Measurements from ENCODE around the gene SPTLC3. TPM values are rescaled to one million over a fixed set of nuclear protein-coding genes. Genes with fewer than 3 reads are reported as not detected.
"Not testable (repeated sequence)": the region's sequence is repeated elsewhere in the genome, so short reads cannot be mapped to it uniquely, and the experiment has no call there.

SPTLC3 gene
- total RNA-seq, 1 experiment from 2014 or later: 18.4 TPM

DNA sequence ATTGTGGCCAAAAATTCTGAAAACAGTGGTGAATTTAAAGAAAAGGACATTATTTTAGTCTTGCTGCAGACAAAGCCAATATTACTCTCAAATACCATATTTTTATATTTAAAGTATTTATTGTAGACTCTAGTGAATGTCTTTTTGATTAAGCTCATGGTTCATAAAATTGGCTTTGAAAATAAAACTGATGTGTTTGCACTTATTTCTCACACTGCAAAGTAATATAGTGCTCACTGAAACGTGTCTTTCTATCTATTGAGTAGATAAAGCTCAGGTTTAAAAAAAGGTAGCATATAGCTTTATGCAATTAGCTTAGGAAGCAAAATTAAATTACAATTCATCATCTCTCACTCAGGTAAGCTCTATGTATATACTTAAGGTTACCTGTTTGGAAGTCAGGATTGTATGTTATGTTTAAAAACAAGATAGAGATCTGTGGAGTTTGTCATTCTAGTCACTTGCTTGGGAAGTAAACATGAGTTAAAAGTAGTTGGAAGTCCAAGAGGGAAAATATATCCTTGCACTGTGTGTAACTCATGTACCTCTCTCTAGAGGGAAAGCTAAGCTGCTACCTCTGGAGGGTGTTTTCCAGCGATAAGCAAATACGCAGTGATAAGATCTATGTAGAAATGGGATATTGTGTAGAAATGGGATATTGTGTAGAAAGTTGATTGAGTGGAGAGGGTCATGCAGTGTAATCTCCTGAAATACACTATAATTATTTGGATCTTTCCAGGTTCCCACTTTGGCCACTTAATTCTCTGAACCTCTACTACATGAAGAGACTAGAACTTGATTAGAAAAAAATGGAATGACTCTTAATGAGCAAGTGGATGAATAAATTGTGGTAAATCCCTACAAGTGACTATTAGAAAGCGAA, 29.9 kb upstream of the SPTLC3 start:
- no peak for DNase-seq
- Histone ChIP-seq H3K9me3 (no peaks in the 10 kb centered on the region; the same call in 1 of the 2 replicates), H3K36me3 (no peaks in the 10 kb centered on the region), H3K27me3 (no peaks in the 10 kb centered on the region), H3K4me3 (no peak overlapping the region)

DNA sequence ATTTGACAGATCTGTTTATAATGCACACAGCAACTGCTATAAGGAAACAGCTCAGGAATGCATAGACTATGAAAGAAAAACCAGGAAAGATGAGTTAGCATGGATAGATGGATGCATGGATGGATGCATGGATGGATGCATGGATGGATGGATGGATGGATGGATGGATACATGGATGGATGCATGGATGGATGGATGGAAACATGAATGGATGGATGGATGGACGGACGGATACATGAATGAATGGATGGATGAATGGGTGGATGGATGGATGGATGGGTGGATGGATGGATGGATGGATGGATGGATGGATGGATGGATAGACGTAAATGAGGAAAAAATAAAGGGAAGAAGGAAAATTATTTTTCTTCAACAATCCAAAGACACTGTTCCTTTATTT, 29.1 kb upstream of the SPTLC3 start:
- H3K27me3 ChIP-seq, H3K9me3 ChIP-seq, H3K4me3 ChIP-seq, H3K36me3 ChIP-seq, DNase-seq: not testable (repeated sequence)

DNA sequence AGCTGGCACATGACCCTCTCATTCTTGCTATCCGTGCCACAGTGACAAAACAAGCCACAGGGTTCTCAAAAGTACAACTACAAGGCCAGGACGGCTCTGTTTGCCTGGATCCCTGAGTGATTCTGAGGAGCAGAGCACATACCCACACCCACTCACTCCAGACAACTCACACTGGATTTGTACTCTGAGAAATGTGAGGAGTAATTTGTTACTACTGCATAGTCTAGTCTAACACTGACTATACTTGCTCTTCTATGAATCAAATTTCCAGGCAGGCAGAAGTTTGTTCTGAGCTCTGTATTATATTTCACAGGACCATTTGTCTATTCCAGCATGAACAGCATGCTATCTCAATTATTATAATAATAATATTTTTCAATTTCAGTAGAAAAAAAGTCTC, 26.7 kb upstream of the SPTLC3 start:
- DNase-seq: no peak
- no peaks in the 10 kb centered on the region for H3K9me3 ChIP-seq
- H3K36me3 ChIP-seq: no peaks in the 10 kb centered on the region
- no peak overlapping the region for H3K4me3 ChIP-seq
- H3K27me3 ChIP-seq: no peaks in the 10 kb centered on the region

DNA sequence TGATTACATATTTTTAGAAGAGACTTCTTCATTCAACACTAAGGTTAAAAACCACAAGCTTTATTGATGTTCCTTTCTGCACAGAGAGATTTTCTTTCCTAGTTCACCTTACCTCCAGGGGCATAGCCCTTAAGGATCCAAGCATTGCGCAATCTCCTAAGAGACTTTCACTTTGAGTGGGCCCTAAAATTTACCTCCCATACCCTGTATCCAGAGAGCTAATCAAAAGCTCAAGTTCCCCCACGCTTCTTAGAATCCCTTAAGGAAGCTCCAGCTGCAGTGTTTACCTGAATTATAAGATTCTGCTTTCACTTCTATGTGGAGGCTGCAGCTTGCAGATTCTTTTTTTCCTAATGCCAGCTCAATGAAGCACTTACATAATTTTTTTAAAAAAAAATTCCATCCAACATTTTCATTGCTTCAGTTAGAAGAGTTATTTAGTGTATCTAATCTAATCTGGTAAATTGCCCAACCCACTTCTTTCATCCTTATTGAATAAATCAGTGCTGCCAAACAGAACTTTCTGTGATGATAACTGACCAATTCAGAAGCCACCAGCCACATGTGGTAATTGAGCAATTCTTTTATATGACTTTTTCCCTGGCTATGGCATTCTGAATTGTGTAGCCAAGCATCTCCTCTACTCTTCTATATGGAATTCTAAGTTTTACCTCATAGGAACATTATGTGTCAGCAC, 24.6 kb upstream of the SPTLC3 start:
- Histone ChIP-seq H3K4me3 (no peak overlapping the region), H3K27me3 (no peaks in the 10 kb centered on the region), H3K36me3 (no peaks in the 10 kb centered on the region), H3K9me3 (no peaks in the 10 kb centered on the region)
- no peak for DNase-seq

DNA sequence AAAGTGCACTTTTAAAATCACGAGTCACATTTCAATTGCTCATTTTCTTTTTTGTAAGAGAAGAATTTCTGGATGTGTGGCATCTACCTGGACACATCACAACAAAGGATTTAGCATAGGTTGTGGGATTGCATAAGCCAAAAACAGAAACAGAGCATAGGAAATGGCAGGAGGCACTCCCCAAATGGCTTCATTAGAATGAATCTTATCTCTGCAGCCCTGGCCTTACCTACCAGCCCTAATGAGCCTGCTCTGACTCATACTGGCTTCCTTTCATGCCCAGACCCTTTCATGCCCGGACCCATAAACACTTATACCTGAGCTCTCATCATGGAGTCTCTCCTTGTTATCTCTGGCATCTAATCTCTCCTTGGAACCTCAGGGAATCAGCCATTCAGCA, 23.9 kb upstream of the SPTLC3 start:
- DNase-seq: no peak
- H3K4me3 ChIP-seq: no peak overlapping the region
- H3K36me3 ChIP-seq: no peaks in the 10 kb centered on the region
- H3K9me3 ChIP-seq: no peaks in the 10 kb centered on the region
- no peaks in the 10 kb centered on the region for H3K27me3 ChIP-seq

DNA sequence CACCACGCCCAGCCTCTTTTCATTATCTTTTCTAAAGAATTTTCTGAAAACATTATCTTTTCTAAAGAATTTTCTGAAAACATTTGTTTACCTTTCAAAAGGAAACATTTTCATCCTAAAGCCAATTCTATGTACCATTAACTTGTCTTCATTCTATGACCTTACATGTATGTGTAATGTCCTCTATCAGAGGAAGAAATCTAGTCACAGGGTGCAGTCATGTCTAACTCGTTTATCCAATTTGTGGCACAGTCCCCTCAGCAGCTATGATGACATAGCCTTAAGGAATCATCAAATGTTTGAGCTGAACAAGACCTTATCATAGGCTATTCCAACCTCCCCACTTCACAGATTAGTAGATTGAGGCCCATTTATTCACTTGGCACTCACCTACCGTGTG, 21.5 kb upstream of the SPTLC3 start:
- Histone ChIP-seq H3K9me3 (no peaks in the 10 kb centered on the region), H3K36me3 (no peaks in the 10 kb centered on the region)
- DNase-seq: no peak

DNA sequence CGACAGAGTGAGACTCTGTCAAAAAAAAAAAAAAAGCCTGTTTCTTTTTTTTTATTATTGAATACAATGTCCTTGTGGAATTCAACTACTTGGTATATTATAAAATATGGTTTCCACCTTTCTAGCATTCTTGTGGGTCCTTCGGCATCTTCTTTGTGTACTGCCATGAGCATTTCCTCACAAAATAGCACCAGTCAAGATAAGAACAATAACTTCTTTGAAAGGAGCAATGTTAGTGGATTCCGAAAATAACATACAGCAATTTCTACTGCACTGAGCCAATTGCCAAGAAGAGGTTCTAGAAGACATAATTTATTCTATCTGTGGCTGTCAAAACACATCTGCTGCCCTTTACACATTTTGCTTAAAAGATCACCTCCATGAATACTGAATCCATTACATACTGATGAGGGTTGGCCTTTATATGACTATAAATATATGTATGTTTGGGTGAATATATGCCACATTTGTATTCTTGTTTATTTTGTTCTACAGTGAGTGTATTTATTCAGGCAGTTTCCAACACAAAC, 19.1 kb upstream of the SPTLC3 start:
- no peak for DNase-seq
- Histone ChIP-seq H3K36me3 (no peaks in the 10 kb centered on the region), H3K4me3 (no peak overlapping the region), H3K9me3 (no peaks in the 10 kb centered on the region), H3K27me3 (no peaks in the 10 kb centered on the region)

More for the DNA sequence above, 21.5 kb upstream of the SPTLC3 start:
- Histone ChIP-seq H3K4me3 (no peak overlapping the region), H3K27me3 (no peaks in the 10 kb centered on the region)

DNA sequence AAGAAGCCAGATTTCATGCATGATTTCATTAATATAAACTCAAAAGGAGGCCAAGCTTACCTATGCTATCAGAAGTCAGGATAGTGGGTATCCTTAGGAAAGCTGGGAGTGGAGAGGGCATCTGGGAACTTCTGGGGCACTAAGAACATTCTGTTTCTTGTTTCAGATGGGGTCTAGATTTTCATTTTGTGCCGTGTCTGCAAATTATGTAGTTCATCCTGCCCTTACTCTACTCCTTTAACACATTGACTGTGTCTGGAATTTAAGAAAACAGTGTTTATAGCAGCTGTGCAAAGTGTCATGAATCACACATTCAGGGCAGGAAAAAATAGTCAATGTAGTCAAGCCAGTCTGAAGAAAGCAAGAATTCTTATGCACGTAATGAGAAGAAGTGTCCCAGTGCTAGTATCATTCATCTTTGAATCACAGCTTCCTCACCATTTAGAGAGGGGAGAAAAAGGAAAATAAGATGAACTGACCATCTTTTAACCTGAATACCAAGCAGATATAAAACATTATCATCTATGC, 11.6 kb upstream of the SPTLC3 start:
- DNase-seq: no peak

DNA sequence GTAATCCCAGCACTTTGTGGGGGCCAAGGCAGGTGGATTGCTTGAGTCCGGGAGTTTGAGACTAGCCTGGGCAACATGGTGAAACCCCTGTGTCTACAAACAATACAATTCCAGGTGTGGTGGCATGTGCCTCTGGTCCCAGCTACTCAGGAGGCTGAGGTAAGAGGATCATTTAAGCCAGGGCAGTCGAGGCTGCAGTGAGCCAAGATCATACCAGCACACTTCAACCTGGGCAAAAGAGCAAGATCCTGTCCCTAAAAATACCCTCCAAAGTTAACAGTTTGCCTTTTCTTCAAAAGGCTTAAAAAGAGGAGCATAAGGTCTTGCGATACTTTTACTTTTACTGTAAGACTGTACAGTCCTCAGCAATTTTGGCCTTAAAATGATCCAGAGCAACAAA, 10.7 kb upstream of the SPTLC3 start:
- no peaks in the 10 kb centered on the region for H3K9me3 ChIP-seq
- H3K36me3 ChIP-seq: no peaks in the 10 kb centered on the region
- H3K27me3 ChIP-seq: no peaks in the 10 kb centered on the region
- no peak overlapping the region for H3K4me3 ChIP-seq
- DNase-seq: no peak

More for the DNA sequence above, 11.6 kb upstream of the SPTLC3 start:
- Histone ChIP-seq H3K36me3 (no peaks in the 10 kb centered on the region), H3K27me3 (no peaks in the 10 kb centered on the region), H3K4me3 (no peak overlapping the region), H3K9me3 (no peaks in the 10 kb centered on the region)

DNA sequence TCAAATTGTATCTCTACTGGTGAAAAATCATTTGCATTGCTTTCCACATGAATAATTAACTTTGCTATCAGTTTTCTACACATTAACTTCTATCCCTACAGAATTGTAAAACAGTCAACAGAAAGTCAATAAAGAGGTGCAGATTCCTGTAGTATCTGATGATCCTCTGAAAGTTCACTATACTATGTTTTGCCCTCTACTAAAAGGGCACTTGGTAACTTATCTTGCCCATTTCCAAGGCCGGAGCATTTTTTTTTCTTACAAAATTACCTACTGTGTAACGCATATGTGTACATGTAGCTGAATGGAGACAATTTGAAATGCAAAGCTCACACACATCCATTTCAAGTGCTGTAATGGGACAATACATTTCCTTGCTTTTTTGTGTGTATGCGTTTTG, 9.6 kb upstream of the SPTLC3 start:
- H3K4me3 ChIP-seq: no peak overlapping the region
- no peaks in the 10 kb centered on the region for H3K27me3 ChIP-seq
- DNase-seq: no peak
- no peaks in the 10 kb centered on the region for H3K36me3 ChIP-seq
- no peaks in the 10 kb centered on the region for H3K9me3 ChIP-seq

DNA sequence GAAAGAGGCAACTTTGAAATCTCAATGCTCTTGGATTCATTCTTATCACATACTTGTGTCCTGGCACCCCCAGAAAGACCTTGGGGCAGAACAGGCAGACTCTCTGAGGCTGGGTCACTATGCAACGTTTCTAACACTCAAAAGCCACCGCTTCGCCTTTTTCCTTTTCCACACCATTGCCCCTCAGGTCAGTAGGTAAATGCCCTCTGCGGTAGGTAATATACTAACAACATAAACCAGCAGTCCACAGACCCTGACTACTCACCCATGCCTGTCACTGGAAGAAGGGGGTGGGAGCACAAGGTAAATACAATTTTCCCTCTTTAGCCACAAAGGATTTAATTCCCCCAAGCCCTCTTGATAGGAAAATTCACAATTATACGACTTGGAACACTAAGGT, 6.5 kb upstream of the SPTLC3 start:
- no peak overlapping the region for H3K4me3 ChIP-seq
- no peaks in the 10 kb centered on the region for H3K36me3 ChIP-seq
- no peaks in the 10 kb centered on the region for H3K27me3 ChIP-seq
- DNase-seq: no peak
- no peaks in the 10 kb centered on the region for H3K9me3 ChIP-seq

DNA sequence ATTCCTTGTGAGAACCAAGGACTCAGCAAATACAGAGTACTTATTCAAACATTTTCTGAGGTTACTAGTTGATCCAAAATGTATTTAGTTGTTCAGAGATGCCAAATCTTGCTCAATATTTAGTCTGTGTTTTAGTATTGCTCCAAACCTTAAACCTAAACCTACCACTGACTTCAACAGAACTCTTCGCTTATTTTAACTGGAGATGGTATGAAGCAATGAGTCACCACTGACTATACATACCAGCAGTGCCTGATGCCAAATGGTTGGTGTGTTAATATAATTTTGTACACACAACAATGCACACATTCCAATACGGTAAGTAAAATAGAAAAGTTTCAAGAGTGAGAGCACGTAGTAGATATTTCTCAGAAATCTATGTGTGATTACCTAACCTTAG, 1.9 kb upstream of the SPTLC3 start:
- no peaks in the 10 kb centered on the region for H3K9me3 ChIP-seq
- H3K36me3 ChIP-seq: no peaks in the 10 kb centered on the region
- no peak overlapping the region for H3K4me3 ChIP-seq
- peak; percentile 75 for DNase-seq
- H3K27me3 ChIP-seq: no peaks in the 10 kb centered on the region

DNA sequence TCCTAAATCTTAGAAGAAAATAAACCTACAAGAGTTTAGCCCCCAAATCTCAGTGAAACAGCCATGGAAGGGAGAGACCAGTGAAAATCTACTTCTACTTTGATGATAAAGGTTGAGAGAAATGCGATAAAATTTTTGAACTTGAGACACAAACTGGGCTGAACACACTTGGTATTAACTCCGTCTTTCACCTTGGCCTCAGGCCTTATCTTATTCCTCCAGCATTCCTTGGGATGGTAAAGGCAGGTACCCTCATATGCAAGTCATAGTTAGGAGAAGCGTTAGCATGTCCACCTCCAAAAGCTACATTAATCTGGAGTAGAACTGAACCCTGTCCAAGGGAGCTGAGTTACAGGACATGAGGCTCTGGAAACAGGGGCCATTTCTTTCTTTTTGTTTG, 1.2 kb upstream of the SPTLC3 start:
- Histone ChIP-seq H3K4me3 (no peak overlapping the region), H3K27me3 (no peaks in the 10 kb centered on the region), H3K9me3 (no peaks in the 10 kb centered on the region), H3K36me3 (no peaks in the 10 kb centered on the region)
- no peak for DNase-seq

DNA sequence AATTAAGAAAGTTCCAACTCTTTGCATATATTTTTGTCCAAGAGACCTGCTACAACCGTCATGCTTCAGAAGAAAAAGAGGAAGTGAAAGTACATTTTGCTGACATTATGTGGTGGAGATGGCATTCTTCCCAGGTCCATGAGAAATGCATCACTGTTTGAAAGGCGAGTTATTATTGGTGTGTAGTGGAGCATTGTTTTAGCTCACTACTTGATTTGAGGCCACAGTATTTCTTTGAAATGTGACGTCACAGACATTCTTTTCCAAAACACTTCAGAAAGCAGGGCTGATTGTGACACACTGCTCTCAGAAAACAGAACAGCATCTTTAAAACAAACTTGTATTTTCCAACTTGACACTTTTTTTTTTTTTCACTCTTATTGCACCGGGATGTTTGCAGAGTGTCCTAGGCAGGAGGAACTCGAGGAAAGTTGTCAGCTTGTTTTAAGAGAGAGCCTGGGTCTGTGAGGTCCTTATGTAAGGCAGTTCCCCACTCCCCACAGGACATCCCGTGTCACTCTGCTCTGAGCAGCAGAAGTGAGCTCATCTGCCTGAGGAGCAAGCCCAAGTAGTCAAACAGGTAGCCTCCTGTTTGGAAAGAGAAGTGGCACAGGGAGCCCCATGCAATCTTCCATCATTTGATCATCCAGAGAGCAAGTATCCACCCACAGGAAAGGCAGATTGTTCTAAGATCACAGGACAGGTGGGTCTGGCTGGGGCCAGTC, 1.1 kb downstream of the SPTLC3 start:
- Histone ChIP-seq H3K36me3 (no peaks in the 10 kb centered on the region), H3K9me3 (no peaks in the 10 kb centered on the region), H3K27me3 (no peaks in the 10 kb centered on the region), H3K4me3 (peak overlapping the region; percentile 46)
- peak; percentile 69 for DNase-seq

DNA sequence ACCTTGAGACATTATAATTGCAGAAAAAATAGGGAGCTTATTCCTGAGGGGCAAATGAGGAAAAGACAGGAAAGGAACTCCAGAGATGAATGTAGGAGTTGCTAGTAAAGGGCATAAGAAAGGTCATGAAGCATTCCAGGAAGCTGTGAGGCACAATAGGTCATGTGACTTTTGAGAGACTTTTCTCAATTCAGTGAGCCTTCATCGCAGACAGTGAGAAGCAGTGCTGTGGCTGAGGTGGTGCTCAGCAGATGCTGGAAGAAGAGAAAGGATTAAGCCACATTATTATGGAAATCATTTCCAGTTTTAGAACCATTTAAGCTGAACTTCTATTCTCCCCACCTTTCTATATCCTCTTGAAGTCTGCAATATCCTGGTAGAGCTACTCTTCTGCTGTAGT, 4.1 kb downstream of the SPTLC3 start:
- no peak for DNase-seq
- H3K4me3 ChIP-seq: no peak overlapping the region
- no peaks in the 10 kb centered on the region for H3K27me3 ChIP-seq
- no peaks in the 10 kb centered on the region for H3K9me3 ChIP-seq
- H3K36me3 ChIP-seq: no peaks in the 10 kb centered on the region

DNA sequence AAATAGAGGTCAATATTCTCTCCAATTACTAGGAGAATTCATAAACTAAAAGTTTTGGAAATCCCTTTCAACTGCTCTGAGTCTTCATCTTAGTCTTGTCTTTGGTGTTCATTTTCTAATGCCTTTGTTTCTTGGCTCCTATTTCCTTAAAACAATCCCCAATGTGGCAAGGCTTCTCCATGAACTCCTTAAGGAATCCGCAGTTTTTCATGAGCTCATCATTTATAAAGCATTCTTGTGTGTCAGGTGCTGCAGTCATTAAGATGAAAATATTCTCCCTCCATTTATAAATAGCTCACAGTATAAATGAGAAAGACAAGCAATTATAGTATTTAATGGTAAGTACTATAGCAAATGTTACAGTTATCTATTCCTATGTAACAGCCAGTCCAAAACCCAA, 4.6 kb downstream of the SPTLC3 start:
- Histone ChIP-seq H3K9me3 (no peaks in the 10 kb centered on the region), H3K27me3 (no peaks in the 10 kb centered on the region), H3K4me3 (no peak overlapping the region), H3K36me3 (no peaks in the 10 kb centered on the region)
- DNase-seq: no peak

DNA sequence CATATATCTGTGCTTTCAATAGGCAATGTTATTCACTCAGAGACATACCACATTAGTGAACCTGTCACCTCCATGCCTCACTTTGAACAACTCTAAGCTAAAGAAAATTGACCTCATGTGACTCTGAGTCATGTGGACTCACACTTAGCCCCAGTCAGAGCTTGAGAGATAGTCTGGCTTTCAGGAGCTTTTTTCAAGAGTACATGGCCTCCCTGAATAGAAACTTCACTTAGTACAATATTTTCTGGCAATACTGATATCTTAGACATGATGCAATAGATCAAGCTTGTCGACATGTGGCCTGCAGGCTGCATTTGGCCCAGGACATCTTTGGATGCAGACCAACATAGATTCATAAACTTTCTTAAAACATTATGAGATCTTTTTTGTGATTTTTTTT, 8.5 kb downstream of the SPTLC3 start:
- H3K4me3 ChIP-seq: no peak overlapping the region
- peaks cover 14% of the 10 kb centered on the region for H3K9me3 ChIP-seq
- no peaks in the 10 kb centered on the region for H3K27me3 ChIP-seq
- DNase-seq: no peak
- no peaks in the 10 kb centered on the region for H3K36me3 ChIP-seq
